Keratinocyte (primary cell): ENCODE measurements around the gene AIP.

Source experiments
- CTCF ChIP-seq, 3 experiments: IDR thresholded peaks in 1 of 3; conservative IDR thresholded peaks in 1 of 3; optimal IDR thresholded peaks in 1 of 3; 2 replicates in 2 of 3; 3 replicates in 1 of 3; pipeline versions ENCODE3 to v1.5.1; 2011; ENCODE audit warnings: low read length in 3 of 3, mild to moderate bottlenecking in 3 of 3, moderate library complexity in 2 of 3, control low read depth in 1 of 3, inconsistent platforms in 1 of 3; ENCODE audit not compliant: insufficient read depth in 2 of 3; ENCODE audit errors: extremely low read depth in 1 of 3
- EZH2 ChIP-seq: IDR thresholded peaks from one replicate; pipeline ENCODE4 v1.6.1; 2012; ENCODE audit warnings: inconsistent platforms, mild to moderate bottlenecking, low read length, moderate library complexity

GRCh38 chr11:67470337-67471002, 12.4 kb upstream of the AIP start:
- TF ChIP-seq EZH2 (no peak), CTCF (optimal IDR thresholded peaks at IDR 0.05 in 1 of 3, IDR thresholded peaks at IDR 0.05 in 1 of 3, conservative IDR thresholded peaks at IDR 0.05 in 1 of 3; ENCODE audit: extremely low read depth in 1 of 3, insufficient read depth in 2 of 3, low read length in 3 of 3) (no peak)
